Measurements from ENCODE around the gene TMEM60. TPM values are rescaled to one million over a fixed set of nuclear protein-coding genes. Genes with fewer than 3 reads are reported as not detected.
A peak's percentile ranks its signal among the peaks of the same experiment; 100 is the strongest.
"Not testable (repeated sequence)": the region's sequence is repeated elsewhere in the genome, so short reads cannot be mapped to it uniquely, and the experiment has no call there.

TMEM60 gene
- total and polyA plus RNA-seq, 2 of the 13 experiments (the other 11 are each of a cell fraction or from before 2014, with no cell fraction given): 25.6 to 27.7 TPM

DNA sequence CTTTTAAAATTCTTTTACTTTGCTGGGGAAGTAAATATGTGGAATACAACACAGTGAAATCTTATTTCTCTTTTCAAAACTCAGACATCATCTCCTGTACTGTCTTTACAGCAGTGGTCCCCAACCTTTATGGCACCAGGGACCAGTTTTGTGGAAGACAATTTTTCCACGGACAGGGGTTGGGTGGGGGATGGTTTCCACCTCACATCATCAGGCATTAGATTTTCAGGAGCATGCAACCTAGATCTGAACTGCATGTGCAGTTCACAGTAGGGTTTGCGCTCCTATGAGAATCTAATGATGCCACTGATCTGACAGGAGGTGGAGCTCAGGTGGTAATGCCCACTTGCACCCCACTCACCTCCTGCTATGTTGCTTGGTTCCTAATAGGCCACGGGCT lies 12.2 kb downstream of the TMEM60 start:
- Histone ChIP-seq H3K9me3 (ENCODE audit: low read length) (peaks cover 12% of the 10 kb centered on the region), H3K79me2 (ENCODE audit: insufficient read depth, low read length) (no peaks in the 10 kb centered on the region), H3K9ac (ENCODE audit: insufficient read depth, low read depth, low read length) (no peak overlapping the region), H3K27me3 (ENCODE audit: control insufficient read depth in 1 of 2, insufficient read depth in 2 of 2, low read length in 2 of 2) (no peaks in the 10 kb centered on the region), H3K4me1 (ENCODE audit: insufficient read depth, low read length) (peaks cover 14% of the 10 kb centered on the region), H3K36me3 (replicated peaks in 1 of 2; ENCODE audit: control insufficient read depth in 1 of 2, insufficient read depth in 2 of 2, low read length in 2 of 2) (peaks cover 0 to 3% of the 10 kb centered on the region in 2 experiments; a peak in 2 of 5 replicates), H3K27ac (ENCODE audit: extremely low read length, insufficient read depth, low read length) (no peak overlapping the region), H4K20me1 (ENCODE audit: insufficient read depth, low read length) (no peaks in the 10 kb centered on the region), H3K4me2 (ENCODE audit: low read depth, low read length) (no peak overlapping the region), H3K4me3 (replicated peaks in 1 of 3; ENCODE audit: insufficient read depth in 1 of 3, low read depth in 2 of 3, low read length in 3 of 3) (no peak overlapping the region), H2AFZ (ENCODE audit: low read length) (no peak overlapping the region)
- ATAC-seq (no peak), FAIRE-seq (no peak), DNase-seq (ENCODE audit: low spot score) (no peak)
- no TSS peak for BruUV-seq (replicated peaks)
- ChIA-PET CTCF (ENCODE audit: low intra/inter-chr PET ratio, low total read pairs) (no interaction called here), POLR2A (no interaction called here)
- in situ Hi-C loops (cut with HindIII; ENCODE audit: extremely low pct_ligation_motif_present, low pct_unique_long_range_greater_than_20kb): no loop called here
- WGBS (ENCODE audit: low lambda C conversion rate): 98% methylated on average over 2 of the region's 3 CpGs
- TF ChIP-seq CCAR2 (optimal IDR thresholded peaks at IDR 0.05; ENCODE audit: low read depth, low read length) (no peak), SNRNP70 (IDR thresholded peaks at IDR 0.05; ENCODE audit: low read depth, low read length) (no peak)
- TF ChIP-seq, protein P1, sequence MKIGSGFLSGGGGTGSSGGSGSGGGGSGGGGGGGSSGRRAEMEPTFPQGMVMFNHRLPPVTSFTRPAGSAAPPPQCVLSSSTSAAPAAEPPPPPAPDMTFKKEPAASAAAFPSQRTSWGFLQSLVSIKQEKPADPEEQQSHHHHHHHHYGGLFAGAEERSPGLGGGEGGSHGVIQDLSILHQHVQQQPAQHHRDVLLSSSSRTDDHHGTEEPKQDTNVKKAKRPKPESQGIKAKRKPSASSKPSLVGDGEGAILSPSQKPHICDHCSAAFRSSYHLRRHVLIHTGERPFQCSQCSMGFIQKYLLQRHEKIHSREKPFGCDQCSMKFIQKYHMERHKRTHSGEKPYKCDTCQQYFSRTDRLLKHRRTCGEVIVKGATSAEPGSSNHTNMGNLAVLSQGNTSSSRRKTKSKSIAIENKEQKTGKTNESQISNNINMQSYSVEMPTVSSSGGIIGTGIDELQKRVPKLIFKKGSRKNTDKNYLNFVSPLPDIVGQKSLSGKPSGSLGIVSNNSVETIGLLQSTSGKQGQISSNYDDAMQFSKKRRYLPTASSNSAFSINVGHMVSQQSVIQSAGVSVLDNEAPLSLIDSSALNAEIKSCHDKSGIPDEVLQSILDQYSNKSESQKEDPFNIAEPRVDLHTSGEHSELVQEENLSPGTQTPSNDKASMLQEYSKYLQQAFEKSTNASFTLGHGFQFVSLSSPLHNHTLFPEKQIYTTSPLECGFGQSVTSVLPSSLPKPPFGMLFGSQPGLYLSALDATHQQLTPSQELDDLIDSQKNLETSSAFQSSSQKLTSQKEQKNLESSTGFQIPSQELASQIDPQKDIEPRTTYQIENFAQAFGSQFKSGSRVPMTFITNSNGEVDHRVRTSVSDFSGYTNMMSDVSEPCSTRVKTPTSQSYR (CRISPR knock-in tag; IDR thresholded peaks at IDR 0.05; ENCODE audit: borderline replicate concordance): 0 out of 2 replicates have a peak, but pooled peaks have one; percentile 25
- intact Hi-C loops (cut with micrococcal nuclease; ENCODE audit: unreplicated experiment): no loop called here

DNA sequence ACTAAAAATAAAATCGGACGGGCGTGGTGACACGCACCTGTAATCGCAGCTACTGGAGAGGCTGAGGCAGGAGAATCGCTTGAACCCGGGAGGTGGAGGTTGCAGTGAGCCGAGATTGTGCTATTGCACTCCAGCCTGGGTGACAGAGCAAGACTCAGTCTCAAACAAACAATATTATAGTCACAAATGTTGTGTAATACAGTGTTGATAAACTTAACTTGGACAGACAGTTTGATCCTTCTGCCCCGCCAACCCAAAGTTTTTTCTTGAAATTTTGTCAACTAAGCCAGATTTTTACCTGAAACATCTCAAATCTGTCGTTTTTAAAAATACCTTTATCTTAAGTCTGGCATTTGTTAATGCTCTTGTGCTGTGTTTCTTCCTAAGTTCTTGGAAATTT lies 13.8 kb downstream of the TMEM60 start:
- H3K9ac ChIP-seq (ENCODE audit: insufficient read depth, low read depth, low read length); H3K79me2 ChIP-seq (ENCODE audit: insufficient read depth, low read length); H2AFZ ChIP-seq (ENCODE audit: low read length); in situ Hi-C loops (cut with HindIII; ENCODE audit: extremely low pct_ligation_motif_present, low pct_unique_long_range_greater_than_20kb); H3K27ac ChIP-seq (ENCODE audit: extremely low read length, insufficient read depth, low read length); H3K27me3 ChIP-seq (ENCODE audit: control insufficient read depth in 1 of 2, insufficient read depth in 2 of 2, low read length in 2 of 2); H3K4me2 ChIP-seq (ENCODE audit: low read depth, low read length); intact Hi-C loops (cut with micrococcal nuclease; ENCODE audit: unreplicated experiment); POLR2A ChIA-PET; CTCF ChIA-PET (ENCODE audit: low intra/inter-chr PET ratio, low total read pairs); FAIRE-seq; H4K20me1 ChIP-seq (ENCODE audit: insufficient read depth, low read length); DNase-seq (ENCODE audit: low spot score); BruUV-seq (replicated peaks); ATAC-seq; H3K4me3 ChIP-seq (replicated peaks in 1 of 3; ENCODE audit: insufficient read depth in 1 of 3, low read depth in 2 of 3, low read length in 3 of 3): not testable (repeated sequence)
- peaks cover 0 to 12% of the 10 kb centered on the region in 2 experiments; a peak in 2 of 5 replicates for H3K36me3 ChIP-seq (replicated peaks in 1 of 2; ENCODE audit: control insufficient read depth in 1 of 2, insufficient read depth in 2 of 2, low read length in 2 of 2)
- 94% methylated on average over 10 of the region's 10 CpGs for WGBS (ENCODE audit: low lambda C conversion rate)
- peaks cover 12% of the 10 kb centered on the region for H3K9me3 ChIP-seq (ENCODE audit: low read length)
- peaks cover 14% of the 10 kb centered on the region for H3K4me1 ChIP-seq (ENCODE audit: insufficient read depth, low read length)
- 0 out of 4 replicates have a peak, but pooled peaks of 1 of the 2 experiments have one; percentile 9 for TF ChIP-seq MAFK (conservative IDR thresholded peaks at IDR 0.05 in 1 of 2, IDR thresholded peaks at IDR 0.05 in 1 of 2; ENCODE audit: low read length in 2 of 2)

Measured in HepG2 (cell line).